HCT116 (cell line): ENCODE results near the gene CYP4F8. TPM values are rescaled to one million over a fixed set of nuclear protein-coding genes. Genes with fewer than 3 reads are reported as not detected.

ENCODE experiments used
- ATAC-seq: fragments of 200-7000 bp; cut with Tn5 transposase; 2 replicates; pipeline ENCODE4 v1.9.1; 2020; ENCODE audit warnings: mild to moderate bottlenecking, moderate library complexity
- BruUV-seq: library from RNA; stranded (reverse); fragments of 400-500 nt; replicated peaks from 2 replicates; lab custom pipeline; 2021; lab: Mats Ljungman, UMichigan
- CTCF ChIA-PET: fragments of 300-600 bp; sonication (Branson Sonifier 250); formaldehyde crosslinking; loops from one replicate; lab custom pipeline; 2021; ENCODE audit warnings: antibody characterized with exemption; lab: Charles Lee
- POLR2A ChIA-PET: fragments of 300-600, 350-600 bp; sonication (Branson Sonifier 250); formaldehyde crosslinking; loops from one replicate; lab custom pipeline; 2021; ENCODE audit warnings: antibody characterized with exemption; lab: Charles Lee
- RAD21 ChIA-PET, 2 experiments: fragments of 300-600 bp; sonication (Branson Sonifier 250); formaldehyde crosslinking; loops; one replicate each; lab custom pipeline; 2023; ENCODE audit warnings: low total read pairs in 2 of 2; ENCODE audit not compliant: uncharacterized antibody in 2 of 2, unreplicated experiment in 2 of 2, low non-redundant PET in 1 of 2; lab: Charles Lee
- DNase-seq: peaks from one replicate; pipeline ENCODE4 v3.0.0-alpha.2; 2010; ENCODE audit warnings: low read depth, low spot score
- H2AFZ ChIP-seq: fragments of 200-600 bp; shearing (Covaris generic), sonication (generic); 2 replicates; pipeline ENCODE4 v1.6.1; 2017; ENCODE audit warnings: low read depth, mixed run types, mixed read lengths, antibody characterized with exemption, low read length; ENCODE audit not compliant: poor library complexity, severe bottlenecking
- H3K27ac ChIP-seq: 2 replicates; pipeline ENCODE4 v1.5.1; 2012; ENCODE audit warnings: low read depth, low read length
- H3K27me3 ChIP-seq: fragments of 200-600 bp; sonication (generic); 2 replicates; pipeline ENCODE4 v1.6.1; 2016; ENCODE audit warnings: mixed run types, low read length, mixed read lengths; ENCODE audit not compliant: insufficient read depth
- H3K36me3 ChIP-seq, 2 experiments: fragments of 200-500 bp in 1 of 2; fragments of 200-600 bp in 1 of 2; sonication (Bioruptor generic) in 1 of 2; sonication (generic) in 1 of 2; 2 replicates each; pipeline versions ENCODE4 v1.5.1 to v1.6.1; 2014 to 2016; ENCODE audit warnings: low read length in 2 of 2, inconsistent platforms in 1 of 2, mixed read lengths in 1 of 2, mixed run types in 1 of 2; ENCODE audit not compliant: insufficient read depth in 2 of 2, control insufficient read depth in 1 of 2
- H3K4me1 ChIP-seq, 2 experiments: fragments of 200-600 bp in 1 of 2; sonication (generic) in 1 of 2; 2 replicates each; pipeline versions ENCODE4 v1.5.1 to v1.6.1; 2012 to 2017; ENCODE audit warnings: low read length in 2 of 2, inconsistent platforms in 1 of 2, mild to moderate bottlenecking in 1 of 2, mixed read lengths in 1 of 2, mixed run types in 1 of 2, moderate library complexity in 1 of 2; ENCODE audit not compliant: insufficient read depth in 2 of 2, control insufficient read depth in 1 of 2
- H3K4me2 ChIP-seq: fragments of 200-600 bp; sonication (generic); 2 replicates; pipeline ENCODE4 v1.6.1; 2017; ENCODE audit warnings: mixed run types, low read length, mixed read lengths
- H3K4me3 ChIP-seq, 2 experiments: fragments of 200-600 bp in 1 of 2; sonication (generic) in 1 of 2; replicated peaks in 1 of 2; 2 replicates each; pipeline ENCODE4 v1.5.1; 2011 to 2016; ENCODE audit warnings: low read length in 2 of 2, control low read depth in 1 of 2, low read depth in 1 of 2, mild to moderate bottlenecking in 1 of 2, mixed read lengths in 1 of 2, mixed run types in 1 of 2
- H3K79me2 ChIP-seq: fragments of 200-600 bp; sonication (generic); 2 replicates; pipeline ENCODE4 v1.6.1; 2017; ENCODE audit warnings: mild to moderate bottlenecking, mixed run types, low read length, moderate library complexity, mixed read lengths; ENCODE audit not compliant: insufficient read depth
- H3K9ac ChIP-seq: fragments of 200-600 bp; sonication (generic); 2 replicates; pipeline ENCODE4 v1.6.1; 2016; ENCODE audit warnings: low read length, mixed read lengths
- H3K9me2 ChIP-seq: fragments of 200-600 bp; sonication (generic), shearing (Covaris generic); 2 replicates; pipeline ENCODE4 v1.6.1; 2017; ENCODE audit warnings: mixed run types, mild to moderate bottlenecking, moderate library complexity; ENCODE audit not compliant: insufficient read depth
- H3K9me3 ChIP-seq, 2 experiments: fragments of 200-500 bp in 1 of 2; fragments of 200-600 bp in 1 of 2; sonication (Bioruptor generic) in 1 of 2; sonication (generic) in 1 of 2; 2 replicates each; pipeline ENCODE4 v1.6.1; 2014 to 2017; ENCODE audit warnings: low read length in 2 of 2, mixed read lengths in 2 of 2, inconsistent platforms in 1 of 2, low read depth in 1 of 2, mild to moderate bottlenecking in 1 of 2, mixed run types in 1 of 2, moderate library complexity in 1 of 2; ENCODE audit not compliant: control insufficient read depth in 1 of 2, insufficient read depth in 1 of 2
- H4K20me1 ChIP-seq: fragments of 200-600 bp; sonication (generic), shearing (Covaris generic); 2 replicates; pipeline ENCODE4 v1.6.1; 2017; ENCODE audit warnings: mixed run types, mild to moderate bottlenecking, moderate library complexity; ENCODE audit not compliant: insufficient read depth
- CBX3 ChIP-seq: IDR thresholded peaks from 2 replicates; pipeline ENCODE4 v1.6.1; 2012; ENCODE audit warnings: low read depth
- CEBPB ChIP-seq: IDR thresholded peaks from 2 replicates; pipeline ENCODE4 v1.6.1; 2012; ENCODE audit warnings: low read depth
- CTCF ChIP-seq, 3 experiments: fragments of 200-600 bp in 1 of 3; sonication (generic) in 1 of 3; IDR thresholded peaks in 2 of 3; conservative IDR thresholded peaks in 1 of 3; 2 replicates each; pipeline ENCODE4 v1.5.1; 2012 to 2017; ENCODE audit warnings: low read depth in 2 of 3, low read length in 2 of 3, antibody characterized with exemption in 1 of 3, borderline replicate concordance in 1 of 3, control low read depth in 1 of 3, mild to moderate bottlenecking in 1 of 3, mixed read lengths in 1 of 3, mixed run types in 1 of 3, moderate library complexity in 1 of 3; ENCODE audit not compliant: insufficient read depth in 1 of 3
- EGR1 ChIP-seq: IDR thresholded peaks from 2 replicates; pipeline ENCODE4 v1.6.1; 2012; ENCODE audit warnings: low read depth
- EZH2phosphoT487 ChIP-seq: fragments of 200-600 bp; IDR thresholded peaks from 2 replicates; pipeline ENCODE4 v1.6.1; 2018; ENCODE audit warnings: antibody characterized with exemption, borderline replicate concordance
- FOSL1 ChIP-seq: IDR thresholded peaks from 2 replicates; pipeline ENCODE4 v1.6.1; 2012; ENCODE audit warnings: low read depth
- JUND ChIP-seq: IDR thresholded peaks from 2 replicates; pipeline ENCODE4 v1.6.1; 2012
- MAX ChIP-seq: IDR thresholded peaks from 2 replicates; pipeline ENCODE4 v1.6.1; 2012
- POLR2A ChIP-seq: IDR thresholded peaks from 2 replicates; pipeline ENCODE4 v1.7.0; 2011; ENCODE audit warnings: borderline replicate concordance; ENCODE audit not compliant: insufficient read depth, insufficient read length; ENCODE audit errors: extremely low read depth
- RAD21 ChIP-seq: IDR thresholded peaks from 2 replicates; pipeline ENCODE4 v1.6.1; 2012; ENCODE audit warnings: low read depth, mild to moderate bottlenecking
- SIN3A ChIP-seq: IDR thresholded peaks from 2 replicates; pipeline ENCODE4 v1.6.1; 2012; ENCODE audit warnings: low read depth
- TCF7L2 ChIP-seq: IDR thresholded peaks from 2 replicates; pipeline ENCODE4 v1.7.0; 2011; ENCODE audit warnings: borderline replicate concordance, inconsistent platforms; ENCODE audit not compliant: insufficient read depth, insufficient read length; ENCODE audit errors: extremely low read depth
- YY1 ChIP-seq: IDR thresholded peaks from 2 replicates; pipeline ENCODE4 v1.6.1; 2011; ENCODE audit warnings: low read length, low read depth, moderate library complexity, mild to moderate bottlenecking; ENCODE audit not compliant: insufficient replicate concordance; ENCODE audit errors: extremely low read depth
- ZBTB33 ChIP-seq: IDR thresholded peaks from 2 replicates; pipeline ENCODE4 v1.6.1; 2011; ENCODE audit warnings: mild to moderate bottlenecking, low read length, moderate library complexity; ENCODE audit not compliant: insufficient replicate concordance; ENCODE audit errors: extremely low read depth
- ZFX ChIP-seq: fragments of 450-650 bp; IDR thresholded peaks from 2 replicates; pipeline ENCODE4 v1.6.1; 2017
- ZNF274 ChIP-seq: fragments of 200-500 bp; sonication (Bioruptor generic); IDR thresholded peaks from 2 replicates; pipeline ENCODE4 v1.6.1; 2014; ENCODE audit warnings: mild to moderate bottlenecking, low read depth, low read length, inconsistent platforms
- intact Hi-C: fragments of 100-400 bp; cut with micrococcal nuclease; formaldehyde crosslinking; loops from 2 replicates; pipeline ENCODE4 v1.10.0; 2022
- total RNA-seq: library from RNA; stranded (reverse); gene quantifications from one replicate; pipeline ENCODE4 v1.2.1, GENCODE V29; 2021; ENCODE audit not compliant: unreplicated experiment

CYP4F8 gene
- total RNA-seq, 1 experiment from 2014 or later, result not detected

GRCh38 chr19:15589760-15590451 lies 25.1 kb upstream of the CYP4F8 start:
- ChIA-PET POLR2A (no interaction called here), CTCF (no interaction called here), RAD21 (no interaction called here)
- TF ChIP-seq MAX (no peak), EZH2phosphoT487 (no peak), CBX3 (no peak), ZBTB33 (no peak), TCF7L2 (no peak), SIN3A (no peak), JUND (no peak), ZFX (no peak), CEBPB (no peak), RAD21 (no peak), YY1 (no peak), POLR2A (no peak), FOSL1 (no peak), ZNF274 (no peak), CTCF (IDR thresholded peaks at IDR 0.05 in 2 of 3, conservative IDR thresholded peaks at IDR 0.05 in 1 of 3; ENCODE audit: borderline replicate concordance in 1 of 3, insufficient read depth in 1 of 3, low read depth in 2 of 3, low read length in 2 of 3) (no peak), EGR1 (no peak)
- Histone ChIP-seq H3K4me1 (peaks cover 6 to 18% of the 10 kb centered on the region in 2 experiments; a peak in 3 of 4 replicates), H3K9me3 (no peaks in the 10 kb centered on the region), H3K79me2 (no peaks in the 10 kb centered on the region), H3K27me3 (no peaks in the 10 kb centered on the region), H4K20me1 (no peaks in the 10 kb centered on the region), H3K27ac (no peak overlapping the region), H3K4me2 (no peak overlapping the region), H3K36me3 (no peaks in the 10 kb centered on the region), H3K9me2 (no peaks in the 10 kb centered on the region), H3K9ac (no peak overlapping the region), H2AFZ (no peak overlapping the region), H3K4me3 (no peak overlapping the region)
- intact Hi-C loops, result no loop called here
- ATAC-seq (no peak), DNase-seq (no peak)
- BruUV-seq, result no TSS peak
